CD4-positive, alpha-beta memory T cell (primary cell): ENCODE data around the gene CLDN20. TPM values are rescaled to one million over a fixed set of nuclear protein-coding genes. Genes with fewer than 3 reads are reported as not detected.
A peak's percentile ranks its signal among the peaks of the same experiment; 100 is the strongest.

Source experiments
- CTCF ChIA-PET: fragments of 350-600 bp; sonication (Branson Sonifier 250); formaldehyde crosslinking; loops from one replicate; lab custom pipeline; 2021; ENCODE audit warnings: inconsistent platforms; ENCODE audit not compliant: partially characterized antibody; lab: Charles Lee
- POLR2A ChIA-PET: fragments of 350-600 bp; sonication (Branson Sonifier 250); formaldehyde crosslinking; loops from one replicate; lab custom pipeline; 2021; ENCODE audit not compliant: partially characterized antibody; lab: Charles Lee
- DNase-seq, 5 donors: peaks; one replicate each; pipeline versions ENCODE4 v3.0.0 to v3.0.0-alpha.2; 2020 to 2022; ENCODE audit warnings: mixed read lengths in 1 of 5
- H3K27ac ChIP-seq: one replicate; pipeline ENCODE4 v1.7.0; 2013; ENCODE audit warnings: low read depth, low read length
- H3K27me3 ChIP-seq: 2 replicates; pipeline ENCODE4 v1.7.0; 2013; ENCODE audit warnings: mild to moderate bottlenecking, low read length, moderate library complexity; ENCODE audit not compliant: insufficient read depth
- H3K36me3 ChIP-seq: 2 replicates; pipeline ENCODE4 v1.7.0; 2013; ENCODE audit warnings: mild to moderate bottlenecking, low read length, moderate library complexity; ENCODE audit not compliant: insufficient read depth
- H3K4me1 ChIP-seq: 2 replicates; pipeline ENCODE4 v1.7.0; 2013; ENCODE audit warnings: mild to moderate bottlenecking, low read length, moderate library complexity; ENCODE audit not compliant: insufficient read depth
- H3K4me3 ChIP-seq, 2 donors: one replicate each; pipeline ENCODE4 v1.7.0; 2013; ENCODE audit warnings: low read length in 2 of 2, mild to moderate bottlenecking in 1 of 2
- H3K9me3 ChIP-seq, 2 donors: one replicate each; pipeline ENCODE4 v1.7.0; 2013; ENCODE audit warnings: low read length in 2 of 2, control low read depth in 1 of 2; ENCODE audit not compliant: control insufficient read depth in 1 of 2
- H3K27ac Mint-ChIP-seq, 7 donors: one replicate each; pipeline ENCODE4 v1.8.0; 2020 to 2021; ENCODE audit warnings: mixed read lengths in 7 of 7, mild to moderate bottlenecking in 6 of 7, inconsistent platforms in 3 of 7, moderate library complexity in 3 of 7
- H3K27me3 Mint-ChIP-seq, 2 donors: one replicate each; pipeline ENCODE4 v1.8.0; 2020 to 2021; ENCODE audit warnings: mixed read lengths in 2 of 2
- H3K36me3 Mint-ChIP-seq, 2 donors: one replicate each; pipeline ENCODE4 v1.8.0; 2020 to 2021; ENCODE audit warnings: mixed read lengths in 2 of 2, inconsistent platforms in 1 of 2, mild to moderate bottlenecking in 1 of 2
- H3K4me1 Mint-ChIP-seq, 4 donors: one replicate each; pipeline ENCODE4 v1.8.0; 2020 to 2021; ENCODE audit warnings: mixed read lengths in 4 of 4, mild to moderate bottlenecking in 1 of 4
- H3K4me3 Mint-ChIP-seq, 8 donors: one replicate each; pipeline ENCODE4 v1.8.0; 2020 to 2021; ENCODE audit warnings: mixed read lengths in 8 of 8, mild to moderate bottlenecking in 7 of 8, moderate library complexity in 6 of 8, inconsistent platforms in 3 of 8
- H3K9me3 Mint-ChIP-seq, 8 donors: one replicate each; pipeline ENCODE4 v1.8.0; 2020 to 2021; ENCODE audit warnings: mixed read lengths in 8 of 8, mild to moderate bottlenecking in 5 of 8, inconsistent platforms in 3 of 8, moderate library complexity in 1 of 8
- intact Hi-C: fragments of 100-400 bp; cut with micrococcal nuclease; formaldehyde crosslinking; loops from one replicate; pipeline ENCODE4 v1.15.1; 2023
- polyA plus RNA-seq, 2 donors: library from polyadenylated mRNA; unstranded; fragments of 300-500 nt; fragmentation: Illumina TruSeq; gene quantifications; one replicate each; pipeline ENCODE4 v1.2.3, GENCODE V29; 2021
- total RNA-seq, 2 experiments: library from RNA; stranded (reverse); gene quantifications; one replicate each; pipeline ENCODE4 v1.2.3, GENCODE V29; 2021

The CLDN20 gene
- total and polyA plus RNA-seq, 4 experiments from 2014 or later = not detected

GRCh38 chr6:155252581-155252980, 11.2 kb upstream of the CLDN20 start:
- H3K9me3 ChIP-seq = no peaks in the 10 kb centered on the region
- H3K9me3 Mint-ChIP-seq = no peaks in the 10 kb centered on the region
- ChIA-PET POLR2A (no interaction called here), CTCF (interaction anchor here (1.1 kb wide), 1 partner anchor 75 kb away, joined by 4 read pairs; no protein-coding TSS in a partner anchor)
- no peaks in the 10 kb centered on the region for H3K27me3 Mint-ChIP-seq
- no peaks in the 10 kb centered on the region for H3K27me3 ChIP-seq
- intact Hi-C loops = no loop called here
- no peak for DNase-seq
- H3K27ac ChIP-seq = no peak overlapping the region
- H3K4me3 Mint-ChIP-seq = no peak overlapping the region
- H3K36me3 ChIP-seq = peaks cover 7% of the 10 kb centered on the region
- H3K4me3 ChIP-seq = no peak overlapping the region
- peaks cover 0 to 3% (median 0%) of the 10 kb centered on the region in 4 donors for H3K4me1 Mint-ChIP-seq
- H3K36me3 Mint-ChIP-seq = peaks cover 36 to 56% of the 10 kb centered on the region in 2 donors
- H3K27ac Mint-ChIP-seq = peak overlapping the region in 5 of 7 donors; percentile 3 to 57 (median 10)
- no peaks in the 10 kb centered on the region for H3K4me1 ChIP-seq

GRCh38 chr6:155253337-155253736, 10.5 kb upstream of the CLDN20 start:
- Histone ChIP-seq H3K27ac (no peak overlapping the region), H3K36me3 (peaks cover 7% of the 10 kb centered on the region), H3K4me1 (no peaks in the 10 kb centered on the region), H3K27me3 (no peaks in the 10 kb centered on the region), H3K9me3 (no peaks in the 10 kb centered on the region), H3K4me3 (no peak overlapping the region)
- no peak overlapping the region for H3K4me3 Mint-ChIP-seq
- no peak for DNase-seq
- peak overlapping the region in 5 of 7 donors; percentile 35 to 78 (median 52) for H3K27ac Mint-ChIP-seq
- POLR2A ChIA-PET = no interaction called here
- intact Hi-C loops = no loop called here
- H3K9me3 Mint-ChIP-seq = no peaks in the 10 kb centered on the region
- peaks cover 0 to 1% (median 0%) of the 10 kb centered on the region in 4 donors for H3K4me1 Mint-ChIP-seq
- CTCF ChIA-PET = interaction anchor here (1.1 kb wide), 1 partner anchor 76 kb away, joined by 4 read pairs; no protein-coding TSS in a partner anchor
- peaks cover 41 to 64% of the 10 kb centered on the region in 2 donors for H3K36me3 Mint-ChIP-seq
- H3K27me3 Mint-ChIP-seq = no peaks in the 10 kb centered on the region

GRCh38 chr6:155254139-155254538, 9.7 kb upstream of the CLDN20 start:
- Histone ChIP-seq H3K27me3 (no peaks in the 10 kb centered on the region), H3K4me1 (no peaks in the 10 kb centered on the region), H3K9me3 (no peaks in the 10 kb centered on the region), H3K36me3 (peaks cover 13% of the 10 kb centered on the region), H3K27ac (no peak overlapping the region), H3K4me3 (no peak overlapping the region)
- Mint-ChIP-seq H3K4me1 (no peaks in the 10 kb centered on the region), H3K27ac (no peak overlapping the region), H3K27me3 (no peaks in the 10 kb centered on the region), H3K9me3 (no peaks in the 10 kb centered on the region), H3K36me3 (peaks cover 43 to 66% of the 10 kb centered on the region in 2 donors), H3K4me3 (no peak overlapping the region)
- intact Hi-C loops = no loop called here
- CTCF ChIA-PET = no interaction called here
- POLR2A ChIA-PET = no interaction called here
- DNase-seq = no peak

- H3K4me1 ChIP-seq = no peaks in the 10 kb centered on the region
- Mint-ChIP-seq H3K27me3 (no peaks in the 10 kb centered on the region), H3K9me3 (no peaks in the 10 kb centered on the region), H3K36me3 (peaks cover 47 to 78% of the 10 kb centered on the region in 2 donors), H3K27ac (peak overlapping the region in 1 of 7 donors; percentile 50), H3K4me1 (no peaks in the 10 kb centered on the region), H3K4me3 (no peak overlapping the region)
- H3K4me3 ChIP-seq = no peak overlapping the region
- H3K36me3 ChIP-seq = peaks cover 26% of the 10 kb centered on the region
- no peaks in the 10 kb centered on the region for H3K27me3 ChIP-seq
- DNase-seq = no peak
- intact Hi-C loops = no loop called here
- H3K9me3 ChIP-seq = no peaks in the 10 kb centered on the region
- ChIA-PET CTCF (interaction anchor here (0.7 to 1.2 kb wide), 2 partner anchors 13 to 79 kb away, joined by 3 to 4 read pairs; no protein-coding TSS in a partner anchor), POLR2A (no interaction called here)
- H3K27ac ChIP-seq = no peak overlapping the region
These were observed 7.6 kb upstream of the CLDN20 start for GRCh38 chr6:155256122-155256795.

GRCh38 chr6:155257796-155258195, 6.0 kb upstream of the CLDN20 start:
- Histone ChIP-seq H3K36me3 (peaks cover 26% of the 10 kb centered on the region), H3K4me3 (no peak overlapping the region), H3K9me3 (no peaks in the 10 kb centered on the region), H3K27me3 (no peaks in the 10 kb centered on the region), H3K27ac (no peak overlapping the region), H3K4me1 (no peaks in the 10 kb centered on the region)
- Mint-ChIP-seq H3K27me3 (no peaks in the 10 kb centered on the region), H3K9me3 (no peaks in the 10 kb centered on the region), H3K27ac (peak overlapping the region in 3 of 7 donors; percentile 41 to 68 (median 45)), H3K36me3 (peaks cover 53 to 80% of the 10 kb centered on the region in 2 donors), H3K4me1 (peaks cover 0 to 6% (median 1%) of the 10 kb centered on the region in 4 donors), H3K4me3 (no peak overlapping the region)
- CTCF ChIA-PET = interaction anchor here (1.1 to 3.1 kb wide), 7 partner anchors 10 to 79 kb away, joined by 3 to 8 read pairs (median 4); no protein-coding TSS in a partner anchor
- POLR2A ChIA-PET = no interaction called here
- intact Hi-C loops = no loop called here
- DNase-seq = no peak

GRCh38 chr6:155259204-155259603, 4.6 kb upstream of the CLDN20 start:
- CTCF ChIA-PET = interaction anchor here (1.1 to 3.1 kb wide), 3 partner anchors 11 to 584 kb away, joined by 3 to 8 read pairs (median 3); no protein-coding TSS in a partner anchor
- H3K4me1 ChIP-seq = no peaks in the 10 kb centered on the region
- H3K27ac Mint-ChIP-seq = no peak overlapping the region

GRCh38 chr6:155259897-155260296, 3.9 kb upstream of the CLDN20 start:
- no peak for DNase-seq
- CTCF ChIA-PET = interaction anchor here (1.1 to 3.1 kb wide), 3 partner anchors 10 to 584 kb away, joined by 3 to 8 read pairs (median 3); no protein-coding TSS in a partner anchor

More at GRCh38 chr6:155259204-155259603, 4.6 kb upstream of the CLDN20 start:
- Histone ChIP-seq H3K27me3 (no peaks in the 10 kb centered on the region), H3K27ac (no peak overlapping the region), H3K9me3 (no peaks in the 10 kb centered on the region), H3K36me3 (peaks cover 30% of the 10 kb centered on the region), H3K4me3 (no peak overlapping the region)
- H3K36me3 Mint-ChIP-seq = peaks cover 51 to 71% of the 10 kb centered on the region in 2 donors
- H3K9me3 Mint-ChIP-seq = no peaks in the 10 kb centered on the region
- no peak overlapping the region for H3K4me3 Mint-ChIP-seq
- DNase-seq = no peak
- H3K4me1 Mint-ChIP-seq = peaks cover 0 to 7% (median 3%) of the 10 kb centered on the region in 4 donors
- H3K27me3 Mint-ChIP-seq = no peaks in the 10 kb centered on the region
- intact Hi-C loops = no loop called here
- POLR2A ChIA-PET = no interaction called here

More at GRCh38 chr6:155259897-155260296, 3.9 kb upstream of the CLDN20 start:
- Histone ChIP-seq H3K4me3 (no peak overlapping the region), H3K27ac (no peak overlapping the region), H3K9me3 (no peaks in the 10 kb centered on the region), H3K27me3 (no peaks in the 10 kb centered on the region), H3K36me3 (peaks cover 31% of the 10 kb centered on the region), H3K4me1 (no peaks in the 10 kb centered on the region)
- POLR2A ChIA-PET = no interaction called here
- Mint-ChIP-seq H3K36me3 (peaks cover 48 to 72% of the 10 kb centered on the region in 2 donors), H3K27ac (peak overlapping the region in 1 of 7 donors; percentile 10), H3K4me1 (peaks cover 0 to 7% (median 5%) of the 10 kb centered on the region in 4 donors), H3K27me3 (no peaks in the 10 kb centered on the region), H3K4me3 (no peak overlapping the region), H3K9me3 (no peaks in the 10 kb centered on the region)
- intact Hi-C loops = no loop called here
